GM21529 (cell line): ENCODE measurements around the gene FAM149B1.

Experiments used
- ATAC-seq: cut with Tn5 transposase; IDR thresholded peaks from one replicate; pipeline ENCODE4 v1.9.1; 2021; ENCODE audit not compliant: unreplicated experiment

The FAM149B1 gene

GRCh38 chr10:73172867-73173266, 4.9 kb downstream of the FAM149B1 start:
- no peak for ATAC-seq

- ATAC-seq, result no peak
Measured at GRCh38 chr10:73174148-73174925, 6.4 kb downstream of the FAM149B1 start.

GRCh38 chr10:73182568-73182967, 14.6 kb downstream of the FAM149B1 start:
- no peak for ATAC-seq

GRCh38 chr10:73183667-73184281, 15.9 kb downstream of the FAM149B1 start:
- no peak for ATAC-seq

- no peak for ATAC-seq
Measured at GRCh38 chr10:73186266-73186665, 18.3 kb downstream of the FAM149B1 start.

GRCh38 chr10:73190188-73190587, 22.3 kb downstream of the FAM149B1 start:
- ATAC-seq, result no peak

- no peak for ATAC-seq
Measured at GRCh38 chr10:73205081-73205480, 37.2 kb downstream of the FAM149B1 start.

- no peak for ATAC-seq
Measured at GRCh38 chr10:73205890-73206289, 38.0 kb downstream of the FAM149B1 start.

GRCh38 chr10:73206385-73206784, 38.5 kb downstream of the FAM149B1 start:
- ATAC-seq, result no peak

GRCh38 chr10:73207883-73208282, 40.0 kb downstream of the FAM149B1 start:
- no peak for ATAC-seq

- ATAC-seq, result no peak
Measured at GRCh38 chr10:73209705-73210104, 41.8 kb downstream of the FAM149B1 start.

- no peak for ATAC-seq
Measured at GRCh38 chr10:73210395-73211105, 42.6 kb downstream of the FAM149B1 start.

- no peak for ATAC-seq
Measured at GRCh38 chr10:73211106-73211811, 43.3 kb downstream of the FAM149B1 start.

GRCh38 chr10:73215749-73216148, 47.8 kb downstream of the FAM149B1 start:
- no peak for ATAC-seq

GRCh38 chr10:73217628-73218027, 49.7 kb downstream of the FAM149B1 start:
- no peak for ATAC-seq

- ATAC-seq, result no peak
Measured at GRCh38 chr10:73218431-73219191, 50.7 kb downstream of the FAM149B1 start.

- ATAC-seq, result no peak
Measured at GRCh38 chr10:73219384-73219783, 51.5 kb downstream of the FAM149B1 start.

GRCh38 chr10:73220989-73221388, 53.1 kb downstream of the FAM149B1 start:
- no peak for ATAC-seq

GRCh38 chr10:73225518-73225917, 57.6 kb downstream of the FAM149B1 start:
- no peak for ATAC-seq

GRCh38 chr10:73226663-73227062, 58.7 kb downstream of the FAM149B1 start:
- no peak for ATAC-seq

- no peak for ATAC-seq
Measured at GRCh38 chr10:73228247-73228646, 60.3 kb downstream of the FAM149B1 start.
